Stimulated activated CD8-positive, alpha-beta memory T cell treated with anti-CD3 and anti-CD28 coated beads, Interleukin-4, amount 100 ng/mL, for 24 hours (primary cell): ENCODE data around the gene FAM50A.
"Not testable (repeated sequence)": the region's sequence is repeated elsewhere in the genome, so short reads cannot be mapped to it uniquely, and the experiment has no call there.

ENCODE experiments used
- DNase-seq: peaks from one replicate; pipeline ENCODE4 v3.0.0-alpha.2; 2020; ENCODE audit warnings: low read depth

The FAM50A gene, protein sequence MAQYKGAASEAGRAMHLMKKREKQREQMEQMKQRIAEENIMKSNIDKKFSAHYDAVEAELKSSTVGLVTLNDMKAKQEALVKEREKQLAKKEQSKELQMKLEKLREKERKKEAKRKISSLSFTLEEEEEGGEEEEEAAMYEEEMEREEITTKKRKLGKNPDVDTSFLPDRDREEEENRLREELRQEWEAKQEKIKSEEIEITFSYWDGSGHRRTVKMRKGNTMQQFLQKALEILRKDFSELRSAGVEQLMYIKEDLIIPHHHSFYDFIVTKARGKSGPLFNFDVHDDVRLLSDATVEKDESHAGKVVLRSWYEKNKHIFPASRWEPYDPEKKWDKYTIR

DNA sequence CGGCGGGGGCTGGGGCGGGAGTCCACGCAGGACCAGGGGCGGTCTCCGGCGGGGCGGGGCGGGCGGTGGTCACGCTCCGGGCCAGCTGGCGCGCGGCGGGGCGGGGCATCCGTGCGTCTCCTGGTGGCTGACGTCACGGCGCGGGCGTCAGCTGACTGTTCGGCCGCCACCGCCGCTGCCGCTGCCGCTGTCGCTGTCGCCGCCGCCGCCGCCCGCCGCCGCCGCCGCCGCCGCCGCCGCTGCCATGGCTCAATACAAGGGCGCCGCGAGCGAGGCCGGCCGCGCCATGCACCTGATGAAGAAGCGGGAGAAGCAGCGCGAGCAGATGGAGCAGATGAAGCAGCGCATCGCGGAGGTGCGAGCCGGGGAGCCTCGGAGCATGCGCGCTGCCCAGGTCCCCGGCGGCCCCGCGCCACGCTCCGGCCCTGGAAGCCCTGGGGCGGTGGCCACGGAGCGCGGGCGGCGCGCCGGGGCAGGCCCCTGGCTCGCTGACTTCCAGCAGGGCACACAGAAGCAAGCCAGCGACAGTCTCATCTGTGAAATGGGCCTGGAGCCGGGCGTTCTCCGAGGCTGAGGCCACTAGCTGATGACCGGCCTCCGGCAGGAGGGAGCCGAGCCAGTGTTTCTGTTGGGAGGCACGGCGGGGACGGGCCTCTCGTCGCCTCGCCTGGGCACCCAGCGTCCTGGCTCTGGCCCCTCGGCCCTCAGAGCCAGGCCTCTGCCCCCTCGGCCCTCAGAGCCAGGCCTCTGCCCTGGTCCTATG lies at the start of gene FAM50A:
FAM50A (plus strand) TSS at position 150 of the 763 bp plus-strand sequence; CDS start at position 245, 95 bp downstream.
- peak; percentile 64 for DNase-seq

DNA sequence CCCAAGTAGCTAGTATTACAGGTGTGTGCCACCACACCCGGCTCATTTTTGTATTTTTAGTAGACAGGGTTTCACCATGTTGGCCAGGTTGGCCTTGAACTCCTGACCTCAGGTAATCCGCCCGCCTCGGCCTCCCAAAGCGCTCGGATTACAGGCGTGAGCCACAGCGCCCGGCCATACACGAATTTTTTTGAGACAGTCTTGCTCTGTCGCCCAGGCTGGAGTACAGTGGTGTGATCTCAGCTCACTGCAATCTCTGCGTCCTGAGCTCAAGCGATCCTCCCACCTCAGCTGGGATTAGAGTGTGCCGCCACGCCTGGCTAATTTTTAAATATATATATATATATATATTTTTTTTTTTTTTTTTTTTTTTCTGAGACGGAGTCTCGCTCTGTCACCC lies 47.6 kb upstream of the FAM50A start:
- not testable (repeated sequence) for DNase-seq

DNA sequence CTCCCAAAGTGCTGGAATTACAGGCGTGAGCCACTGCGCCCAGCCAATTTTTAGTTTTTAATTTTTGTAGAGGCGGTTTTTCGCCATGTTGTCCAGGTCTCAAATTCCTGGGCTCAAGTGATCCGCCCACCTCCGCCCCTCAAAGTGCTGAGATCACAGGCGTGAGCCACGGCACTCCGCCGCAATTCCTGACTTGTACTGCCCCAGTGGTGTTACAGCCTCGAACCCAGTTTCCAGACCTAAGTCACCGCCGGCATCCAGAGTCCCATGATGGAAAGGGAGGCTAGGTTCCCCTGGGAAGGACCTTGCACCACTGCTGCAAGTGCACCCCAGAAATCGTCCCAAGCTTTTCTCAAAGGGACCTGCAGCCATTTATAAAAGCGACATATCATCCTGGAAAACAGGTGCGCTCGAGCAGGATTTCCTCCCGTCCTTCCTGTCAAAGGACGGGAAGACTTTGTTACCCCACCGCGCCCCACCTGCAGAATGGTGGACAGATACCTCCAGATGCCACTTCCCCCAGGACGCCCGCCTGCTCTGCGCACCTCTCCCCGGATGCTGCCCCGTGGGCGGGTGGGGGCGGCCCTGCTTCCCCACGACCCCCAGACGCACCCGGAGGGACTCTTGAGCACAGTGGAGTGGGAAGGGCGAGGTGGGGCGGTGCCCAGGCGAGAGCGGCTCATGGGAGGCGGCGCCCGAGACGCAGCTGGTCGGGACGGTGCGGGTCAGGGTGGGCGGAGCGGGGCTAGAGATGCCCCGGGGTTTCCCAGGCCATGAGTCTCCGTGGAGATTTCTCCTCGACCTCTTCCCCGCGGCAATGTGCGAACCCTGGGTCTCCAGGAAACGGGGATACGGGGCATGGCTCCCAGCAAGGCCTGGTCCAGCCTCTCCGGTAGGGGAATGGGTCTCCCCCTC lies 46.7 kb upstream of the FAM50A start:
- peak; percentile 68 for DNase-seq

DNA sequence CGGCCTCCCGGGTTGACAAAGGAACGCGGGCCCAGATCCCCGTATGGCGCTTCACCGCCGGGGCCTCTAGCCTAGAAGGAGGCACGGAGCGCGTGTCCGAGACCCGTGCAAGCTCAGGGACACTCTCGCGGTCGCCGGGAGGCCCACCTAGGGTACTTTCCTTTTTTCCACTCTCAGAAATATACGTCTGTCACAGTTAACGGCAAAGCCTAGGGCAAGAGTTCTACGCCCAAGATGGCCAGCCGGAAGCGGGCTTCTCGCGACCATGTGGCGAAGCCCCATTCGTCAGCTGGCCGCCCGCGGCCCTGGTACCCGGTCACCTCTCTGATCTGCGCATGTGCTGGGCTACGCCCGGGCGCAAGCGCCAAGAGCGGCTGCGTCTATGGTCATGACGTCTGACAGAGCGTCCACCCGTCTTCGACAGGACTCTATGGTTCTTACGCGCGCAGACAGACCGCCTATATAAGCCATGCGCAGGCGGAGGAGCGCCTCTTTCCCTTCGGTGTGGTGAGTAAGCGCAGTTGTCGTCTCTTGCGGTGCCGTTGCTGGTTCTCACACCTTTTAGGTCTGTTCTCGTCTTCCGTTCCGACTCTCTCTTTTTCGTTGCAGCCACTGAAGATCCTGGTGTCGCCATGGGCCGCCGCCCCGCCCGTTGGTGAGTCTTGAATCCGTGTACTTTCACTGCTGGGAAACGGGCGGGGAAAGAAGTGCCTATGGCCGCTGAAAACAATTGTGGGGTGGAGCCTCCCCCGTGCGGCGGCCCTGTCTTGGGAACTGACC lies 45.9 kb upstream of the FAM50A start, which contains the start of gene RPL10:
RPL10 (plus strand) TSS at position 490 of the 780 bp plus-strand sequence; CDS start at position 633, 143 bp downstream.
- DNase-seq = peak; percentile 76

DNA sequence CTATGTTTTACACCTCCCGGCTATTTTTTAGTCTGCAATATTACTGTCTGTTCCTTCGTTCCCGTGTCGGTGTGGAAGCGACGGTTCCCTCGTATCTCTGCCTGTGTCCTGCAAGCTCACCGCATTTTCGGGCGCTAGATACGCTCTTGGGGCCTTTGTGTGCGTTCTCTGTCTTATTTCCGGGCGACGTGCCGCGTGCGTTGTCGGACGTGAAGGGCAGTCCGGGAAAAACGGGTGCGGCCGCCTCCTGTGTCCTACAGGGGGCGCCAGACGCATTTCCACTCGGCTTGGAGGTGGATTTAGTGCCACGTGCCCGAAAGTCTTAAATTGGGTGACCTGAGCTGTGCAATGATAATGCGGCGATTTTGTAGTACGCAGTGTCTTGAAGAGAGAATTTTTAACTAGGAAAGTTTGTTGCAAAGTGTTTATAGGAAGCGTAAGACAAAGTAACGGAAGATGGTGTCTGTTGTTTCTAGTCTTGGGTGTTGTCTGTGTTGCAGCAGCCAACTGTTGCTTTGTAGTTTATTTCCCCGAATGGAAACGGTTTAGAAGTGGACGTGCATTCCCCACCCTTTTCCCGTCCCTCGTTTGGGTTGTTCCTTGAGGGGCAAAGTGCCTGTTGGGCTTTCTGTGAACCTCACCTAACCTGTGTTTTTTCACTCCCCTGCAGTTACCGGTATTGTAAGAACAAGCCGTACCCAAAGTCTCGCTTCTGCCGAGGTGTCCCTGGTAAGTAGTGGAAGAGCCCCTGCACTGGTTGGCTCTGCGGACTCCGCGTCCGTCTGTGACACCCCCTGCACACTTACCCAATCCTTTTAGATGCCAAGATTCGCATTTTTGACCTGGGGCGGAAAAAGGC lies 45.0 kb upstream of the FAM50A start:
- DNase-seq = peak; percentile 64

DNA sequence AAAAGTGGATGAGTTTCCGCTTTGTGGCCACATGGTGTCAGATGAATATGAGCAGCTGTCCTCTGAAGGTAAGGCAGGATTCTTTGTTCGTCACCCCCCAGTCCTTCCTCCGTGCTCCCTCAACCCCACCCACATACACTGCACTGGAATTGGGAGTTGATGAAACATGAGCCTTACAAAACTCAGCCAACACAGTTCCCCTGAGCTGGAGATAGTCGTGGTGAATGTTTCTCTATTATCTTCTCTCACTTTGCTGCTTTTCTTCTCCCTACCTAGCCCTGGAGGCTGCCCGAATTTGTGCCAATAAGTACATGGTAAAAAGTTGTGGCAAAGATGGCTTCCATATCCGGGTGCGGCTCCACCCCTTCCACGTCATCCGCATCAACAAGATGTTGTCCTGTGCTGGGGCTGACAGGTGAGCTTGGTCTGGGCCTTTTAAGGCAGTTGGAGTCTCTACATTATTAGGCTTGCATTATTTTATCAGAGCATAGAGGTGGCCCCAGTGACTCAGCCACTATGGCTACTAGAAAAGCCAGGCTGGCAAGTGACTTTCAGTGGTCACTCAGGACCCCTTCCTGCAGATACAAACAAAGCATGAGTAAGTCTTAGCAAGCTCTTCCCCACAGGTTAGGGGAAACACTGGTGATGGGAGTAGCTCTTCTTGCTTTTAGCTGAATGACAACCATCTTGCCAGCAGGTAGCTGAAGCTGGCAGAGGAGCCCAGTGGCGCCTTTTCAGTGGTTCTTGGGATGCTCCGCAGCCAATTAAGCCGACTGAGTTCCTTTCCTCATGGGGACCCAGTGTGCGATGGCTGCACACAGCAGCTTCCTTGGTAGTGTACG lies 44.2 kb upstream of the FAM50A start:
- DNase-seq = no peak

DNA sequence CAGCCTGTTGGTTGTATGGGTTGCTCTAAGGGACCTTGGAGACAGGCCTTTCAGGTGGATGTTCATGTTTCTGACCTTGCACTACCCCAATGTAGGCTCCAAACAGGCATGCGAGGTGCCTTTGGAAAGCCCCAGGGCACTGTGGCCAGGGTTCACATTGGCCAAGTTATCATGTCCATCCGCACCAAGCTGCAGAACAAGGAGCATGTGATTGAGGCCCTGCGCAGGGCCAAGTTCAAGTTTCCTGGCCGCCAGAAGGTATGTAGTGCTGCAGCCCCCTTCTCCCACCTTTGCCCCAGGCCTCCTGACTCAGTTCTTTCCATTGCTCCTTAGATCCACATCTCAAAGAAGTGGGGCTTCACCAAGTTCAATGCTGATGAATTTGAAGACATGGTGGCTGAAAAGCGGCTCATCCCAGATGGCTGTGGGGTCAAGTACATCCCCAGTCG lies 43.5 kb upstream of the FAM50A start:
- DNase-seq = not testable (repeated sequence)

DNA sequence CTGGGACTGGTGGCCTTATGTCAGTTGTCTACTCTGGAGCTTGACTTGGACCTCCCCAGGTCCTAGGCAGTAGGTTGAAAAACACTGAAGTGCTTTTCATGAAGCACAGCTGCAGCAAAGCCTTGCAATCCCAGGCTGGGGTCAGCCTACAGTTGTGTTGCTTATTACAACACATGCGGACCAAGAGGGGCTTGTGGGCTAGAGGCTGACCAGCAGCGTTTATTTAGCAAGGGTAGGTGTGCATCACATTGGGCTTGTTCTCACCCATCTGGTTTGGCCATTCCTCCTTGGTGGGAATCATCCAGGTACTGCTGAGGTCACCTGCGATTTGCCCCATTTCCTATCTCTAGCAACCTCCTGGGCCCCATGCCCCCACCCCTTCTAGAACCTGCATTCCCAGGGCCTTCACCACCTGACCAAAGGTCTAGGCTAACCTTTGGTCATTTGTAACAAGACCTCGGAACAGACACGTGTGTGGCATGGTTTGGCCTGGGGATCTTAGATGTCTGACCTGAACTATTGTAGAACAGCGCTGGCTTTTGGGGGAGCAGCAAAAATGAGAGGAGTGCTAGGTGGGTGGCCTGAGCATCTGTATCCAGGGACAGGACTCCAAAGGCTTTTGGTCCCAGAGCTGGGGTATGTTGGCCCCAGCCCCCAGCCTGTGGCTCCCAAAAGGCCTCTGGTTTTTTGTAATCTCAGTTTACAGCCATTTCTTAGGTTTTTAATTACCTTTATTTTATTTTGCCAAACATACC lies 42.7 kb upstream of the FAM50A start:
- no peak for DNase-seq

DNA sequence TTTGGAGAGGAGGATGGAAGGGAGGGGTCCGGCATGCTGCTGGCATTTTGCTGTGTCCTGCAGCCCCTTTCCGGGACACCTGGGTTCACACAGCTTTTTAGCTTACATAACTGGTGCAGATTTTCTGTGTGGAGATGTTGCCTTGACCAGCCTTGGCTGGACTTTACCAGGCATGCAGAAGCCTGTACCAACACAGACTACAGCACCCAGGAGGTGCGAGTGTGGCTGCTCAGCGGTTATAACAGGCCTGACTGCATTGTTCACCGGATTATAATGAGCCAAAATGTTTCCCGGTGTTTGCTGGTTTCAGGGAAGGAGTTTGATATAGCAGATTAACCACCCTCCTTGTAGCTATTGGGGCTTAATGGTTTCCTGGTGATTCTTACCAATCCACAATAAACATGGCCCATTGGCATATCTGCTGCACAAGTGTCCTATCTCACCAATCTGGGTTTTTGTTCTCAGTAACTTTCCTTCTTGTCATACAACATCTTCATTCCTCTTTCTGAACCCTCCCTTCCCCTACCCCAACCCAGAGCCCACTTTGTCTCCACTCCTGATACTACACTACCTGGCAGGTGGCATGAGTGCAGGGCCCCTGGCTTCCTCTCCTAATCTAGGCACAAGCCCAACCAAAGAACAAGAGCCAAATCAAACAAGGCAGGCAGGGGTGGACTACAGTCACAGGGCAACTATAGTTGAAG lies 41.9 kb upstream of the FAM50A start:
- no peak for DNase-seq

DNA sequence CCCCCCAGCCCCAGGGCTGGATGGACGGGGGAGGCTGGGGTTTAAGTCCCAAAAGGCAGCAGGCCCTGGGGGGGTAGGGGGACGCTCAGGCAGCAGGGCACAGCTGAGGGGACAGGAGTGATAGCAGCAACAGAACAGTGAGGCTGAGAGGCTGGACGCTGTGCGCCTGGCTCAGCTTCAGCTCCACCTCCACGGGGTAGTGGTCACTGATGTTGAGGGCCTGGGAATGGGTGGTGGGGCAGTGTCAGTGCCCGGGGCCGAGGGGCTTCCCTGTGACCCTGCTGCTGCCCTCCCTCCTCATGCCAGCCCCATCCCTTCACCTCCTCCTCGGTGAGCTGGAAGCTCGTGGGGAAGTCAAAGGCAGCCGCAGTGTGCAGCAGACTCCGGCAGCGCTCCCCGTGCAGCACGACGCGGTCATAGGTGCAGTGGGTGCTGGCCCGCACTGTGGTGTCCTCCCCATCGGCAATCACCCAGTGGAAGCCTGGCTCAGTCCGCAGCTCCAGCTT lies 41.3 kb upstream of the FAM50A start:
- DNase-seq = no peak

DNA sequence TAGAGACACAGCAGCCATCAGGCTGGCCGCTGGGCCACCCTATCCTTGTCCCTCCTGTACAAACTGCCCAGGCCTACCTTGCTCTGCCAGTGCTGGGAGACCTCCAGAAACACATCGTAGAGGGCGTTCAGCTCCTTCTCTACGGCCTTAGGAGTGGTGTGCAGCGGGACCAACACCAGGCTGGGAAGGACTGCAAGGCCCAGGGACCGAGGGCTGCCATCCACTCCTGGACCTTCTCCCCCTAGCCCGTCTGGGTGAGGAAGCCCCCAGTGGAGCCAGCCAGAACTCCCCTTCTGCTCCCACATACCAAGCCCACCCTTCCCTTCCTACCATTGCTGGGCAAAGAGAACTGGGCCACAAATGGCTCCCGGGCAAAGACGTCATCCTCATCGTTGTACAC lies 40.7 kb upstream of the FAM50A start:
- no peak for DNase-seq

DNA sequence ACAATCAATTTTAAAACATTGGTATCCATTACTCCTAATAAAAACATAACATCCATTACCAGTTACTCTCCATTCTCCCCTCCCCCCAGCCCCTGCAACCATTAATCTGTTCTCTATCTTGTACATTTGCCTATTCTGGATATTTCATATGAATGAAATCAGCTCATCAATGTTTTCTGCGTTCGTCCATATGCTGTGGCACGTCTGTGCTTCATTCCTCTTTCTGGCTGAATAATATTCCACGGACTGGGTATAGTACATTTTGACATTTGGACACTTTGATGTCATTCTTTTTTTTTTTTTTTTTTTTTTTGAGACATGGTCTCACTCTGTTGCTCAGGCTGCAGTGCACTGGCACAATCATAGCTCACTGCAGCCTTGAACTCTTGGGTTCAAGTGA lies 40.1 kb upstream of the FAM50A start:
- no peak for DNase-seq

DNA sequence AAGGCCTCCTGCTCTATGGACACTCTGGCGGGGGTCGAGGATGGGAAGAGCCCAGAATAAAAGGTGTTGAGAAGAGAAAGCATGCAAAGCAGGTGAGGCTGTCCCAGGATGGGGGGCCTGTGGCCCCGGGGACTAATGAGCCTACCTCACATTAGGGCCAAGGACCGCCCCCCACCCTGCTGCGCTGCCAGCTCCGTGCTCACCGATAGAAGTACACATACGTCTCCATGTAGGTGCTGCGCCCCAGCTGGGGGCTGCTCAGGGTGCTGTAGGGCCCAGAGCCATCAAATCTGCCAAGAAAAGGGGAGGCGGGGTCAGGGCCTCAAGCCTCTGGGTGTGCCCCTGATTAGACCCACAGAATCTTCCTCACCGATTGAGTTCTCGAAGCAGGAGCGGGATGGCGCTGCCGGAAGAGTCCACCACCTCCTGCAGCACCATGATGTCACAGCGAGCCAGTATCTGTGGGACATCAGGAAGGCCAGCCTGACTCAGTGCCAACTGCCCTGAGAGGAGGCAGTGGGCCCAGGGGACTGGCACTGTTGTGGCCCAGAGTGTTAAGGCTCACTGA lies 39.2 kb upstream of the FAM50A start:
- DNase-seq = no peak

DNA sequence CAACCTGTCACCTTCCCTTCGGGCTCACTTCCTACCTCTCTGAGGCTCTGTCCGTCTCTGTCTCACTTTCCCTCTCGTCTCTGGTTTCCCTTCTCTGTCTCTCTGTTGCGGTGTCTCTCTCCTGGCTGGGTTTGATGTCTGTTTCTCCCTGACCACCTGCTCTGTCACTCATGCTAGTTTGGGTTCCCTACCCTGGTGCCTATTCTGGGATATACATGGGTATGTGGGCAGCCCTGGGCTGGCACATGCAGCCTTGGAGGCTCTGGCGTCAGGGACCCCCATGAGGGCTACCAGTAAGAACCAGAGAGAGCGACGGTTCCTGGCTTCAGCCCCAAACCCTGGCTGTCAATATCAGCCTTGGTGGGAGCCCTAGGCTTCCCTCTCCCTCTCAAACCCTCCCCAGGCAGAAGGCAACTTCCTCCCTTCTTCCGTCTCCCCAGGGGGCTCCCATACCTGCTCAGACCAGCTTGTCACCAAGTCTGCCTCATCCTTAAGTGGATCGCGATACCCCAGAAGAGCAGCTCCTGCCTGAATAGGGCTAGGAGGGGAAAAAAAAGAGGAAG lies 35.2 kb upstream of the FAM50A start:
- DNase-seq = no peak

DNA sequence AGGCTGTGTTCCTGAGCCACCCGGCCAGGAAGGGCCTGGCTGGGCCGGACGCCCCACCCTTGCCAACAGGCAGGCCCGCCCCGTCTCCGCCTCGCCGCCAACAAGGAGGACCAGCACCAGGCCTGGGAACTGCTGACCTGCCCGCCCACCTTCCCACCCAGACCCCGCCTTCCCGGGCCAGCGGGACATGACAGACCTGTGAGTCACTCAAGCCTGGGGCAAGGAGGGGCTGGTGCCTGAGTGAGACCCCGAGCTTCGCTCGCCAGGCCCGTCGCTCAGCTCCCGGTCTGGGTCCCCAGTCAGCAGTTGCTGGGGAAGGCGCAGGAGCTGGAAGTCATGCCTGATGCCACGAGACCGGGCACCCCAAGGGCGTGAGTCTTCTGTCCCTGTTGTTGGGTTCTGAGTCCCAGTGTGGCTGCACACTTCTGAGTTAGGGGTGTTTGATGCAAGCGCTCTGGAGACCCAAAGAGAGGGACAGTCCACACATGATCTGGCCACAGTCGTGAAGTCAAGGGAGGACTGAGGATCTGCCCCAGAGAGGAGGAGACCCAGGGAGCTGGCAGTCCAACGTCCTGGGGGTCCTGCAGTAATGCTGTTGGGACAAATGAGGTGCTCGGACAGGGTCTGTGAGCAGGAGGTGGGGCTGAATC lies 34.6 kb upstream of the FAM50A start, which contains the start of gene DNASE1L1:
DNASE1L1 (minus strand) TSS at position 33 of the 650 bp plus-strand sequence. CDS start 3,686 bp downstream, outside the sequence.
- peak; percentile 33 for DNase-seq

DNA sequence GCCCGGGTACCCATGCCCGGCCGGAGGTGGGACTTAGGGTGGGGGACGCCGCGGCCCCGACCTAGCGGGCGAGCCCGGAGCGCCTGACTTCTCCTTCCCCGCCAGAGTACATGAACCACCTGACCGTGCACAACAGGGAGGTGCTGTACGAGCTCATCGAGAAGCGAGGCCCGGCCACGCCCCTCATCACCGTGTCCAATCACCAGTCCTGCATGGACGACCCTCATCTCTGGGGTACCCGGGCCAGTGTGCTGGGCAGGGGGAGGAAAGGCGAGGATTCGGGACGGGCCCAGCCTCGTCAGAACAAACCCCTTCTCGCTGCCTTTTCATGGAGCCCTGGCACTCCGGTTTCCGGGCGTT lies 32.0 kb upstream of the FAM50A start:
- DNase-seq = peak; percentile 47
